ENCODE results near the gene BRD4. TPM values are rescaled to one million over a fixed set of nuclear protein-coding genes. Genes with fewer than 3 reads are reported as not detected.
"Not testable (repeated sequence)": the region's sequence is repeated elsewhere in the genome, so short reads cannot be mapped to it uniquely, and the experiment has no call there.

BRD4 gene
- total RNA-seq, 1 donor from 2014 or later: 56.5 TPM

DNA sequence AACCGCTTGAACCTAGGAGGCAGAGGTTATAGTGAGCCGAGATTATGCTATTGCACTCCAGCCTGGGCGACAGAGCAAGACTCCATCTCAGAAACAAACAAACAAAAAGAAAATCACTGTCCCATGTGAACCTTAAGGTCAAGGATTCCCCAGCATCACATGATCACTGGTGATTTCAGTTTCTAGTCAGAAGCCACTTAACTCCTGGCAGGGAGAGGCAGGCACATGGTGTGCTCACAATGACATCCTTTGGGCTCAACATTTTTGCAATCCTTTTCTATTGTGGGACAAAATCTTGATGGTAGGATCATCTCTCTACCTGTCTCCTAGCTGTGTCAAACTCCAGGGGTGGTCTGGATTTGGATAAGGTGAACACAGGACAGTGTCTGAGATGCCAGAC lies 35.1 kb upstream of the BRD4 start:
- peak; percentile 81 for ATAC-seq
- DNase-seq (ENCODE audit: missing footprints): no peak
- intact Hi-C loops (cut with DNase I): no loop called here

DNA sequence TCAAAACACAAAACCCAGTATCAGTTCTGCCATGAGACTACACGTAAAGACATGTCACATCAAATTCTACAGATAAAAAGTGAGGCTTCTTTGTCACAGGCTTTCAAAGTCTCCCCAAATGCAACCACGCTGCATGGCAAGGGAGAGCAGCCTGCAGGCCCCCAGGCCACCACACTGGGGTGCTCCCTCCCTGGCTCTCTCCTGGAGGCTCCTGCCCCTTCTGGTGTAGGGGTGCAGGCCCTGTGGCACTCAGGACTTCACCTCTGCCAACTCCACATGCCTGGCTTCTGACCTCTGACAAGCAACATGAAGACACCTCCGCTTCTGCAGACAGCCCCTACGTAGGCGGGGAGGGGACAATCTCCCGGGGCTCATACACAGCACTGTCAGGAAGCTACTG lies 32.9 kb upstream of the BRD4 start:
- DNase-seq (ENCODE audit: missing footprints): no peak
- intact Hi-C loops (cut with DNase I): no loop called here

DNA sequence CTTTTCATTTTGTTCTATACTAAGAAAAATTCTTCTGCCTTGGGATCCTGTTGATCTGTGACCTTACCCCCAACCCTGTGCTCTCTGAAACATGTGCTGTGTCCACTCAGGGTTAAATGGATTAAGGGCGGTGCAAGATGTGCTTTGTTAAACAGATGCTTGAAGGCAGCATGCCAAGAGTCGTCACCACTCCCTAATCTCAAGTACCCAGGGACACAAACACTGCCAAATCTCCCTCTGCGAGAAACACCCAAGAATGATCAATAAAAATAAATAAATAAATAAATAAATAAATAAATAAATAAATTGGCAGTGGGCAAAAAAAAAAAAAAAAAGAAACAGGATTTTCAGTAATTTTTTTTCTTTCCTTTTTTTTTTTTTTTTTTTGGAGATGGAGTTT lies 31.5 kb upstream of the BRD4 start:
- intact Hi-C loops (cut with DNase I); ATAC-seq; DNase-seq (ENCODE audit: missing footprints): not testable (repeated sequence)

More for the DNA sequence above, 32.9 kb upstream of the BRD4 start:
- no peak for ATAC-seq

DNA sequence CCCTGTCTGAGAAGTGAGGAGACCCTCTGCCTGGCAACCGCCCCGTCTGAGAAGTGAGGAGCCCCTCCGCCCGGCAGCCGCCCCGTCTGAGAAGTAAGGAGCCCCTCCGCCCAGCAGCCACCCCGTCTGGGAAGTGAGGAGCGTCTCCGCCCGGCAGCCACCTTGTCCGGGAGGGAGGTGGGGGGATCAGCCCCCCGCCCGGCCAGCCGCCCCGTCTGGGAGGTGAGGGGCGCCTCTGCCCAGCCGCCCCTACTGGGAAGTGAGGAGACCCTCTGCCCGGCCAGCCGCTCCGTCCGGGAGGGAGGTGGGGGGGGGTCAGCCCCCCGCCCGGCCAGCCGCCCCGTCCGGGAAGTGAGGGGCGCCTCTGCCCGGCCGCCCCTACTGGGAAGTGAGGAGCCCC lies 30.7 kb upstream of the BRD4 start:
- intact Hi-C loops (cut with DNase I): not testable (repeated sequence)

GRCh38 chr19:15360015-15360414 lies 27.7 kb upstream of the BRD4 start:
- DNase-seq (ENCODE audit: missing footprints); ATAC-seq; intact Hi-C loops (cut with DNase I): not testable (repeated sequence)

More for the DNA sequence above, 30.7 kb upstream of the BRD4 start:
- not testable (repeated sequence) for DNase-seq (ENCODE audit: missing footprints); ATAC-seq

- ATAC-seq (no peak), DNase-seq (ENCODE audit: missing footprints) (no peak)
- intact Hi-C loops (cut with DNase I): no loop called here
Measured at GRCh38 chr19:15358918-15359317, 26.6 kb upstream of the BRD4 start.

- intact Hi-C loops (cut with DNase I): no loop called here
- ATAC-seq: no peak
- no peak for DNase-seq (ENCODE audit: missing footprints)
Measured at GRCh38 chr19:15357906-15358305, 25.6 kb upstream of the BRD4 start.

DNA sequence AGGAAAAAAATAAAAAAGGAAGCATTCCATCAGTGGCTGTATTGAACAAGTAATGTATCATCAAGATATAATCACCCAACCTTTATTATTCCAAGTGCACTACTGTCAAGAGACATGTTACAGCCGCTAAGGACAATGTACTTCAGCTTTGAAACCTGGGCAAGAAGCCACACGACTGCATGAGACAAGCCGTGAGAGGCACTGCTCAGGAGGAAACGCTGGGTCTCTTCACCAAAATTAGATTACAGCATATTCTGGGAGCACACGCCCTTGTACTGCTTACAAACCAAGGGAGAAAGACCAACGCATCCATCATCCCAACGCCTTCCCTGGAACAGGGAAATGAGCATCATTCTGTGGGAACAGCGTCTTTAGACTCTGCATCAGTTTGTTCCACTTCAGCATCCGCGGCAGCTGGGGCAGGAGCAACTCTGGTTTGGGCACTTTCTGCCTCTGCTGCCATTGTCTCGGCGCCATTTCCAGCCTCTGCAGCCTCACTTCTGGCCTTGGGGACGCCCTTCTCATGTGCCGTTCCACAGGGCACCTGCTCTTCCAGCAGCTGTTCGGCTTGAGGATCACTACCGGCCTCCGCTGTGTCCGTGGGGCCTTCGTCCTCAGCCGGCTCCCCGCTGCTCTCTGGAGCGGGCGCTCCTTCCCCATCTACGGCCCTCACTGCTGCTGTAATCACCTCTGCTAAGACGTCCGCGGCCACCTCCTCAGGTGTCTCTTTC lies 22.4 kb upstream of the BRD4 start:
- intact Hi-C loops (cut with DNase I): no loop called here
- DNase-seq (ENCODE audit: missing footprints): no peak
- peak; percentile 40 for ATAC-seq

DNA sequence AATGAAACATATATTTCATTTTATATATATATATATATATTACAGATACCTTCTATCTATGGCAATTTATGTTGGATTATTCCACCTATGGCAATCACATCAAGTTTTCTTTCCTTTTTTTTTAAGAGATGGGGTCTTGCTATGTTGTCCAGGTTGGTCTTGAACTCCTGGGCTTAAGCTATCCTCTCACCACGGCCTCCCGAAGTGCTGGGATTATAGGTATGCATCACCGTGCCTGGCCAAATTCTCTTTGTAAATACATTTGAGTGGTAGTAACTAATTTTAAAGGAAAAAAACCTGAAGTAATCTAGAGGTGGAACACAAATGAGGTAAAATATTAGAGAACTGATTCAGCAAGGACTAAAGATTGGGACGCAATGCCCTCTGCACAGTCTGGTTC lies 21.6 kb upstream of the BRD4 start:
- DNase-seq (ENCODE audit: missing footprints): no peak
- intact Hi-C loops (cut with DNase I): no loop called here
- ATAC-seq: no peak

- intact Hi-C loops (cut with DNase I); DNase-seq (ENCODE audit: missing footprints); ATAC-seq: not testable (repeated sequence)
Measured at GRCh38 chr19:15352535-15352934, 20.2 kb upstream of the BRD4 start.

DNA sequence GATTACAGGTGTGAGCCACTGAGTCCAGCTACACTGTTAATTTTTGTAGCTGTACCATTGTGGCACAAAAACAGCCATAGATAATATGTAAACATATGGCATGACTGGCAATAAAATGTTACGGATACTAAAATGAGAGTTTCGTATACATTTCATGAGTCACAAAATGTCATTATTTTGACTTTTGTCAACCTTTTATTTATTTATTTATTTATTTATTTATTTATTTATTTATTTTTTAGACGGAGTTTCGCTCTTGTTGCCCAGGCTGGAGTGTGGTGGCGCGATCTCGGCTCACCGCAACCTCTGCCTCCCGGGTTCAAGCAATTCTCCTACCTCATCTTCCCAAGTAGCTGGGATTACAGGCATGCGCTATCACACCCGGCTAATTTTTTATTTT lies 9.0 kb upstream of the BRD4 start:
- DNase-seq (ENCODE audit: missing footprints); intact Hi-C loops (cut with DNase I); ATAC-seq: not testable (repeated sequence)

DNA sequence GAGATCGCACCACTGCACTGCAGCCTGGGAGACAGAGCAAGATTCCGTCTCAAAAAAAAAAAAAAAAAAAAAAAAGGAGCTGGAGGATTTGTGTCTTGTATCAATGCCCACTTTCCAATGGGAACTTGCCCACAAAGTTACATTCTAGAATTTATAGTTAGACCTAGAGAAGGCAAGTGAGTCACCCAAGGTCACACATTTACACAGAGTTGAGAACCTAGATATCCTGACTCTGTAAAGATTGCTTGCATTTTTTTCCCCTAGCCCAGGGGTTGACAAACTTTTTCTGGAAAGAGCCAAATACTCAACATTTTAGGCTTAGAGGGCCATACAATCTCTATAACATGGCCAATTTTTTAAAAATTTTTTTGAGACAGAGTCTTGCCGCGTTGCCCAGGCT lies 7.7 kb upstream of the BRD4 start:
- intact Hi-C loops (cut with DNase I): no loop called here
- no peak for ATAC-seq
- no peak for DNase-seq (ENCODE audit: missing footprints)

GRCh38 chr19:15337202-15337601 lies 4.9 kb upstream of the BRD4 start:
- DNase-seq (ENCODE audit: missing footprints): no peak
- intact Hi-C loops (cut with DNase I): no loop called here
- no peak for ATAC-seq

- ATAC-seq: peak; percentile 28
- intact Hi-C loops (cut with DNase I); DNase-seq (ENCODE audit: missing footprints): not testable (repeated sequence)
Measured at GRCh38 chr19:15335992-15336391, 3.7 kb upstream of the BRD4 start.

GRCh38 chr19:15331419-15332310 lies 674 bp downstream of the BRD4 start:
- intact Hi-C loops (cut with DNase I): no loop called here
- peak; percentile 28 for ATAC-seq
- peak; percentile 86 for DNase-seq (ENCODE audit: missing footprints)

DNA sequence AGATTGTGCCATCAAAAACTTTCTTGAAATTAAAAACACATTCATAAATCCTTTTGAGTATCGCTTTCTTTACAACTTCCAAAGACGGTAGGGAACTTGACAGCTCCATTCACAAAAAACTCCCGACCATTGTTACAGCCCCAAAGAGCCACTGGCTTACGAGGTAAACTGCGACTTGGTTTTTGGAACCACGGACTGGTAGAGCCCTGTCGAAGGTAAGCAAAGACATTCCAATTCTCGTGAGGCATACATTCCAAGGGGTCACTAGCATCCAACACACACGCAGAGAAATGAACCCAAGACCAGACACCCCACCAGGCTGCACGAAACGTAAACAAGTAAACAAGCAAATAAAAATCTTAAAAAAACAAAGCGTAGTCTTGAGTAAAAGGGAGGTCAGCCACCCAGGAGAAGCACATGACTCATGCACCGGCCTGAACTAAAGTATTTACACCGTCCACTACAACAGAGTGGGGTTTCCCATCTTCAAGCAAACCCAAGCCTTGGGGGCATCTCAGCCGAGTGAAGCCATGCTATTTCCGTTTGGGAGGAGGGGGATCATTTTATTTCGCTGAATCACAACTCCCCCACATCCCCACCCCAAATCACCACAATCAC lies 1.4 kb downstream of the BRD4 start:
- DNase-seq (ENCODE audit: missing footprints): no peak
- no peak for ATAC-seq
- intact Hi-C loops (cut with DNase I): no loop called here

GRCh38 chr19:15328312-15328711 lies 4.0 kb downstream of the BRD4 start:
- ATAC-seq: no peak
- no peak for DNase-seq (ENCODE audit: missing footprints)
- intact Hi-C loops (cut with DNase I): loop anchor here (5.0 kb wide), 2 partner anchors 46 to 49 kb away; partner anchors contain the start of gene AKAP8

GRCh38 chr19:15324791-15325519 lies 7.4 kb downstream of the BRD4 start:
- DNase-seq (ENCODE audit: missing footprints) (no peak), ATAC-seq (peak; percentile 73)
- intact Hi-C loops (cut with DNase I): loop anchor here (2.0 to 5.0 kb wide), 3 partner anchors 32 to 52 kb away; partner anchors contain the start of gene AKAP8
